ENCODE measurements around the gene TPPP3.
"Not testable (repeated sequence)": the region's sequence is repeated elsewhere in the genome, so short reads cannot be mapped to it uniquely, and the experiment has no call there.

Gene TPPP3

DNA sequence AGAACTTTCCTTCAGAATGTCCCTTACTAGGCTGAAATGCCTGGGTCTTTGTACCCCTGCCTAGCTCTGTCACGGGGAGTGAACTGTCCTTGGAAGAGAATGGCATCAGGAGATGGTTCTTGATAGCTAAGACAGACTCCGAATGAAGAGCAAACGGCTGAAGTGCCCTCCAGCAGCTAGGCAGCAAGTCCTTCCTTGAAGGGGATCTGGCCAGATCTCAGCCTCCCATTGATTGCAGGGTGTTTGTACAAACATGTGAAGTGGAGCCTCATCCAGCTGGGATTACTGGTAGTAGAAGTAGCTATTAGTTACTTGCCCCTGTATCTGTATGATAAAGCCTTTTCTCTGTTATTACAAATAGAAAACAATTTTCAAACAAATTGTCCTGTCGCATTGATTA lies 35.7 kb downstream of the TPPP3 start:
- no peak for DNase-seq (ENCODE audit: low spot score)
- H3K27ac ChIP-seq: no peak overlapping the region
- H3K4me3 ChIP-seq: no peak overlapping the region
- TF ChIP-seq, protein P1, sequence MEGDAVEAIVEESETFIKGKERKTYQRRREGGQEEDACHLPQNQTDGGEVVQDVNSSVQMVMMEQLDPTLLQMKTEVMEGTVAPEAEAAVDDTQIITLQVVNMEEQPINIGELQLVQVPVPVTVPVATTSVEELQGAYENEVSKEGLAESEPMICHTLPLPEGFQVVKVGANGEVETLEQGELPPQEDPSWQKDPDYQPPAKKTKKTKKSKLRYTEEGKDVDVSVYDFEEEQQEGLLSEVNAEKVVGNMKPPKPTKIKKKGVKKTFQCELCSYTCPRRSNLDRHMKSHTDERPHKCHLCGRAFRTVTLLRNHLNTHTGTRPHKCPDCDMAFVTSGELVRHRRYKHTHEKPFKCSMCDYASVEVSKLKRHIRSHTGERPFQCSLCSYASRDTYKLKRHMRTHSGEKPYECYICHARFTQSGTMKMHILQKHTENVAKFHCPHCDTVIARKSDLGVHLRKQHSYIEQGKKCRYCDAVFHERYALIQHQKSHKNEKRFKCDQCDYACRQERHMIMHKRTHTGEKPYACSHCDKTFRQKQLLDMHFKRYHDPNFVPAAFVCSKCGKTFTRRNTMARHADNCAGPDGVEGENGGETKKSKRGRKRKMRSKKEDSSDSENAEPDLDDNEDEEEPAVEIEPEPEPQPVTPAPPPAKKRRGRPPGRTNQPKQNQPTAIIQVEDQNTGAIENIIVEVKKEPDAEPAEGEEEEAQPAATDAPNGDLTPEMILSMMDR (IDR thresholded peaks at IDR 0.05): no peak

DNA sequence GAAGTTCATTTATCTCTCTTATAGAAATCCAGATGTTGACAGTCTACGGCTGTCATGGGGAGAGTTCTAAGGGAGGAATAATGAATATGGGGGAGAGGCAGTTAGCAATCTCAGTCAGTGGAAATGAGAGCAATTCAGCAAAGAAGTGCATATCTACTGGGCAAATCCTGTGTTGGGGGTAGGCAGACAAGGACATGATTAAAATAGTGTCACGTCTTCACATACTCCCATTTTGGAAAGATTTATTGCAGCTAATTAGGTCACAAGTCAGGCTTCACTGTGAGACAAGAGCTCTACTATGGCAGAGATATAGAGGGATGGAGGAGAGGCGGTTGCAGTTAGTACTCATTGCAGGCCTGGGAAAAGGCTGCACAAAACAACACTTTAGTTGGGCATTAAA lies 36.9 kb downstream of the TPPP3 start:
- H3K27ac ChIP-seq: no peak overlapping the region
- H3K4me3 ChIP-seq: no peak overlapping the region
- no peak for DNase-seq (ENCODE audit: low spot score)
- TF ChIP-seq, protein P1 (IDR thresholded peaks at IDR 0.05): no peak

DNA sequence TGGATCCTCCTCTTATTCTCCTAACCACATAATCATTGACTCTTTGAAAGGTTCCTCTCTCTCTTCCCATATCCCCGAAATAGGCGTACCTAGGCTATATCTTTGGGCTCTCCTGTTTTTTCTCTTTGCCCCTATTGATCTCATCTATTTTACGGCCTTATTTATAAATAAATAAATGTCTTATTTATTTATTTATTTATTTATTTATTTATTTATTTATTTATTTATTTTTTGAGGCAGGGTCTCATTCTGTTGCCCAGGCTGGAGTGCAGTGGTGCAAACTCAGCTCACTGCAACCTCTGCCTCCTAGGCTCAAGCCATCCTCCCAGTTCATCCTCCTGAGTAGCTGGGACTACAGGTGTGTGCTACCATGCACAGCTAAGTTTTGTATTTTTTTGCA lies 40.8 kb downstream of the TPPP3 start:
- not testable (repeated sequence) for H3K4me3 ChIP-seq; DNase-seq (ENCODE audit: low spot score); H3K27ac ChIP-seq

DNA sequence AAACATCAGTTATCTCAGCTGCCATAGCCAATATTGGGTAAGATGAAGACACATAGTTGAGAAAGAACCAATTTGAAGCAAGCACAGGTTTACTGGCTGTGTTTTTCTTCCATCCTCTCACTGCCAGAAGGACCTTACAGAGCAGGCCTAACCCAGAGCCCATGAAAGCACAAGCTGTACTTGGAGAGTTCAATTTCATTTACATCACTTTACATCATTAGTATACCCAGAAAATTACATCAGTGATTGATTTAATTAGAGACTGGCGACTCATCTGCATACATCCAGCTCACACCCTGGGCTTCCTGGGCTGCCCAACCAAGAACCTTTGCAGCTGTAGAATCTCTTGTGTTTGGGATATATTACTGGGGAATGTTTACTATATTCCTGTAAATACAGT lies 43.0 kb downstream of the TPPP3 start:
- DNase-seq (ENCODE audit: low spot score): no peak
- TF ChIP-seq, protein P1 (IDR thresholded peaks at IDR 0.05): no peak
- Histone ChIP-seq H3K27ac (no peak overlapping the region), H3K4me3 (no peak overlapping the region)

DNA sequence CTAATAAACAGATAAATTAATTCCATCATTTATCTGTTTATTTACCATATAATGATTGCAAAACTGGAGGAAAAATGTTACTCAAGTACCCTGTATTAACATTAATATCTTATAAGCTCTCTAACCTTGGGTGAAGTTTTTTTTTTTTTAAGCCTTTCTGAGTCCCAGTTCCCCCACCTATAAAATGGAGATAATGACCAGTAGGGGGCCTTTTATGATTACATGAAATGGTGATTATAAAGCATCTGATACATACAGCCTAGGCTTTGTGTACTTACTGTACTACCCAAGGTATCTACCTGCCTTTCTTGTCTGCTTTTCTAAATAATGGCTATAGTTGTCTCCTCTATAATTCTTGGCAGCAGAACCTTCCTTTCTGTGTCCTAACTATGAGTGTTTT lies 44.1 kb downstream of the TPPP3 start:
- Histone ChIP-seq H3K27ac (no peak overlapping the region), H3K4me3 (no peak overlapping the region)
- DNase-seq (ENCODE audit: low spot score): no peak
- TF ChIP-seq, protein P1 (IDR thresholded peaks at IDR 0.05): no peak

DNA sequence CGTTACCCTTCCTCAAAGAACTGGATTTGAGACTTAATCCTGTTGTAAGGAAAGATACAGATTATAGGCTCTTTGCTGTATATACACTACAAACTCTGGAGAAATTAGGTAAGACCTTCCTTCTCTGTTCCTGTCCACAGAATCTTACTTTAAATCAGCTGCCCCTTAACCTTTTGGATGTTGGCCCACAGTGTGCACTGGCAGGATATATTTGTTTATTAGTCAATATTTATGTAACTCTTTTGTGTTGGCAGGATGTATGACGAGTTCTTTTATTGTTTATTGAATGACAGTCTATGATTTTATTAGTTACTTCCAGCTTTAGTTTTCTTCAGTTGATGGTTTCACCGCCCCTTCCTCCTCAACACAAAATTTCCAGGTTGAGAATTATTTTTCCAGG lies 47.0 kb downstream of the TPPP3 start:
- H3K4me3 ChIP-seq: no peak overlapping the region
- TF ChIP-seq, protein P1 (IDR thresholded peaks at IDR 0.05): no peak
- H3K27ac ChIP-seq: no peak overlapping the region
- DNase-seq (ENCODE audit: low spot score): no peak

DNA sequence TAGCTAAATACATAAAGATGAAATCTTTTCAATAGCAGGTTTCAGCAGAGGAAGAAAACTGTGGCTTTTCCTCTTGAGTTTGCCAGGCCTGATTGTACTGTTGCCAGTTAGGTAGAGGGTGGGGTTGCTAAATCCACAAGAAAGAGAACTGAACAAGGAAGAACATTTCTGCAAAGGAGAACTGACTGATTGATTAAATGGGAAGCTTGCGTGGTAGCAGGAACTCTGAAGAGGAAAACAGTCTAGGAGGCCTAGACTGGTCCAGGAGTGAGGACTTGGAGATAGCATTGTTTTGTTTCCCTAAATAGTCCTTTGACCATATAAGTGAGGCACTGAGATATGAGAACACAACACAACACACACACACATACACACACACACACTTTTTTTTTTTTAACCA lies 47.9 kb downstream of the TPPP3 start:
- no peak overlapping the region for H3K4me3 ChIP-seq
- no peak overlapping the region for H3K27ac ChIP-seq
- TF ChIP-seq, protein P1 (IDR thresholded peaks at IDR 0.05): no peak
- DNase-seq (ENCODE audit: low spot score): no peak

DNA sequence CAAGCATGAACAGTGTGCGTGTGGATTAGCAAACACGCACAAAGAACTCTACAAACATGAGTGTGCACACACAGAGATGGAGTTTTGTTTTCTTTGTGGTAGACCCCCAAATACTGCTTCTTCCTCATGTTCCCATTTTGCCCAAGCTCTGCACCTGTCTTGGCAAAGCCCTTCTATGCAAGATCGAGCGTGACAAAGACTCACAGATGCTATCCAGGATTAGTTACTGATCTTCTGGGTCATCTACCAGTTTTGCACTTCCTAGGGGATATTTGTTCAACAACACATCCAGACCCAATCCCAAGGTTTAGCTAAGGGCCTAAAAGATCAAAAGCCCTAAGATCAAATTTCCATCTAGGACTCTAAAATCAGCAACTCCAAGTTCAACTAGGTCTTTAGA lies 50.7 kb downstream of the TPPP3 start:
- TF ChIP-seq, protein P1 (IDR thresholded peaks at IDR 0.05): no peak
- Histone ChIP-seq H3K4me3 (no peak overlapping the region), H3K27ac (no peak overlapping the region)
- no peak for DNase-seq (ENCODE audit: low spot score)

Measured in coronary artery (tissue), 2 donors.